CD8-positive, alpha-beta memory T cell (primary cell): ENCODE data around the gene YWHAG. TPM values are rescaled to one million over a fixed set of nuclear protein-coding genes. Genes with fewer than 3 reads are reported as not detected.
"Not testable (repeated sequence)": the region's sequence is repeated elsewhere in the genome, so short reads cannot be mapped to it uniquely, and the experiment has no call there.

Experiments used
- CTCF ChIA-PET: fragments of 350-600 bp; sonication (Branson Sonifier 250); formaldehyde crosslinking; loops from one replicate; lab custom pipeline; 2021; ENCODE audit warnings: antibody characterized with exemption; lab: Charles Lee
- POLR2A ChIA-PET: fragments of 350-600 bp; sonication (Branson Sonifier 250); formaldehyde crosslinking; loops from one replicate; lab custom pipeline; 2021; ENCODE audit warnings: antibody characterized with exemption; lab: Charles Lee
- DNase-seq, 5 donors: peaks; one replicate each; pipeline versions ENCODE4 v3.0.0 to v3.0.0-alpha.2; 2020 to 2022; ENCODE audit warnings: mixed read lengths in 1 of 5
- H3K27ac ChIP-seq: one replicate; pipeline ENCODE4 v1.7.0; 2013; ENCODE audit warnings: low read depth, mild to moderate bottlenecking, low read length, moderate library complexity
- H3K27me3 ChIP-seq: 2 replicates; pipeline ENCODE4 v1.7.0; 2013; ENCODE audit warnings: low read length, mild to moderate bottlenecking; ENCODE audit not compliant: insufficient read depth, poor library complexity, severe bottlenecking
- H3K36me3 ChIP-seq: 2 replicates; pipeline ENCODE4 v1.7.0; 2013; ENCODE audit warnings: mild to moderate bottlenecking, low read length, moderate library complexity; ENCODE audit not compliant: insufficient read depth
- H3K4me1 ChIP-seq: 2 replicates; pipeline ENCODE4 v1.7.0; 2013; ENCODE audit warnings: mild to moderate bottlenecking, low read length, moderate library complexity; ENCODE audit not compliant: insufficient read depth
- H3K4me3 ChIP-seq: 2 replicates; pipeline ENCODE4 v1.7.0; 2013; ENCODE audit warnings: mild to moderate bottlenecking, low read length
- H3K9me3 ChIP-seq: 2 replicates; pipeline ENCODE4 v1.7.0; 2013; ENCODE audit warnings: mild to moderate bottlenecking, low read length
- H3K27ac Mint-ChIP-seq, 8 donors: one replicate each; pipeline ENCODE4 v1.8.0; 2020 to 2021; ENCODE audit warnings: mixed read lengths in 8 of 8, mild to moderate bottlenecking in 6 of 8, inconsistent platforms in 3 of 8, moderate library complexity in 3 of 8
- H3K27me3 Mint-ChIP-seq, 2 donors: one replicate each; pipeline ENCODE4 v1.8.0; 2020 to 2021; ENCODE audit warnings: mixed read lengths in 2 of 2, mild to moderate bottlenecking in 1 of 2, moderate library complexity in 1 of 2
- H3K36me3 Mint-ChIP-seq, 3 donors: one replicate each; pipeline ENCODE4 v1.8.0; 2020 to 2021; ENCODE audit warnings: mixed read lengths in 3 of 3, inconsistent platforms in 1 of 3, mild to moderate bottlenecking in 1 of 3
- H3K4me1 Mint-ChIP-seq, 3 donors: one replicate each; pipeline ENCODE4 v1.8.0; 2020 to 2021; ENCODE audit warnings: mixed read lengths in 3 of 3, inconsistent platforms in 1 of 3, mild to moderate bottlenecking in 1 of 3
- H3K4me3 Mint-ChIP-seq, 7 donors: one replicate each; pipeline ENCODE4 v1.8.0; 2020 to 2021; ENCODE audit warnings: mixed read lengths in 7 of 7, mild to moderate bottlenecking in 6 of 7, moderate library complexity in 4 of 7, inconsistent platforms in 2 of 7
- H3K9me3 Mint-ChIP-seq, 5 donors: one replicate each; pipeline ENCODE4 v1.8.0; 2020 to 2022; ENCODE audit warnings: mixed read lengths in 5 of 5, mild to moderate bottlenecking in 3 of 5, moderate library complexity in 2 of 5, inconsistent platforms in 1 of 5
- polyA plus RNA-seq: library from polyadenylated mRNA; unstranded; fragments of 300-500 nt; fragmentation: Illumina TruSeq; gene quantifications from one replicate; pipeline ENCODE4 v1.2.3, GENCODE V29; 2021
- total RNA-seq, 2 experiments: library from RNA; stranded (reverse); gene quantifications; one replicate each; pipeline ENCODE4 v1.2.3, GENCODE V29; 2021

Gene YWHAG
- total and polyA plus RNA-seq, 3 experiments from 2014 or later = 2.1 to 151 (median 149) TPM

- peaks cover 4 to 9% of the 10 kb centered on the region in 2 donors for H3K27me3 Mint-ChIP-seq
- H3K9me3 Mint-ChIP-seq = no peaks in the 10 kb centered on the region
- H3K4me3 ChIP-seq = no peak overlapping the region
- CTCF ChIA-PET = interaction anchor here (0.7 to 2.9 kb wide), 23 partner anchors 8 to 115 kb away, joined by 3 to 70 read pairs (median 3); partner anchors contain the start of genes HSPB1 and YWHAG
- H3K27ac ChIP-seq = peak overlapping the region; percentile 38
- H3K4me1 Mint-ChIP-seq = peaks cover 4 to 8% (median 6%) of the 10 kb centered on the region in 3 donors
- H3K27me3 ChIP-seq = no peaks in the 10 kb centered on the region
- no peak overlapping the region for H3K4me3 Mint-ChIP-seq
- no peaks in the 10 kb centered on the region for H3K9me3 ChIP-seq
- peak overlapping the region in 2 of 8 donors; percentile 3 to 66 for H3K27ac Mint-ChIP-seq
- DNase-seq = peak; percentile 68 to 87 (median 75)
- H3K36me3 Mint-ChIP-seq = no peaks in the 10 kb centered on the region
- peaks cover 10% of the 10 kb centered on the region for H3K4me1 ChIP-seq
- POLR2A ChIA-PET = no interaction called here
- H3K36me3 ChIP-seq = no peaks in the 10 kb centered on the region
Observed at GRCh38 chr7:76291351-76292212, 67.2 kb downstream of the YWHAG start.

- DNase-seq, H3K27ac Mint-ChIP-seq, H3K4me1 Mint-ChIP-seq, H3K9me3 ChIP-seq, H3K36me3 ChIP-seq, H3K36me3 Mint-ChIP-seq, H3K27ac ChIP-seq, H3K27me3 ChIP-seq, H3K9me3 Mint-ChIP-seq, POLR2A ChIA-PET, H3K4me3 ChIP-seq, H3K27me3 Mint-ChIP-seq, H3K4me3 Mint-ChIP-seq: not testable (repeated sequence)
- CTCF ChIA-PET = interaction anchor here (0.7 to 2.9 kb wide), 18 partner anchors 8 to 112 kb away, joined by 3 to 70 read pairs (median 4); partner anchors contain the start of gene HSPB1
- H3K4me1 ChIP-seq = peaks cover 10% of the 10 kb centered on the region
Observed at GRCh38 chr7:76290847-76291350, 67.9 kb downstream of the YWHAG start.

- Mint-ChIP-seq H3K27me3 (peaks cover 22% of the 10 kb centered on the region in 2 donors), H3K36me3 (no peaks in the 10 kb centered on the region), H3K4me1 (peaks cover 13 to 20% (median 16%) of the 10 kb centered on the region in 3 donors), H3K4me3 (no peak overlapping the region), H3K27ac (no peak overlapping the region), H3K9me3 (peaks cover 0 to 2% (median 0%) of the 10 kb centered on the region in 5 donors)
- CTCF ChIA-PET = interaction anchor here (1.3 kb wide), 1 partner anchor 26 kb away, joined by 3 read pairs; no protein-coding TSS in a partner anchor
- no peaks in the 10 kb centered on the region for H3K36me3 ChIP-seq
- no peaks in the 10 kb centered on the region for H3K9me3 ChIP-seq
- peaks cover 7% of the 10 kb centered on the region for H3K27me3 ChIP-seq
- H3K4me3 ChIP-seq = no peak overlapping the region
- H3K4me1 ChIP-seq = peaks cover 12% of the 10 kb centered on the region
- no peak overlapping the region for H3K27ac ChIP-seq
- POLR2A ChIA-PET = no interaction called here
- DNase-seq = no peak
Observed at GRCh38 chr7:76286842-76287403, 71.9 kb downstream of the YWHAG start.

GRCh38 chr7:76285604-76286374 lies 73.0 kb downstream of the YWHAG start:
- Mint-ChIP-seq H3K4me1 (peaks cover 14 to 19% (median 18%) of the 10 kb centered on the region in 3 donors), H3K4me3 (peak overlapping the region in 1 of 7 donors; percentile 64), H3K36me3 (no peaks in the 10 kb centered on the region), H3K9me3 (peaks cover 0 to 2% (median 0%) of the 10 kb centered on the region in 5 donors), H3K27me3 (peaks cover 27 to 29% of the 10 kb centered on the region in 2 donors), H3K27ac (peak overlapping the region in 1 of 8 donors; percentile 66)
- no peaks in the 10 kb centered on the region for H3K36me3 ChIP-seq
- peaks cover 11% of the 10 kb centered on the region for H3K4me1 ChIP-seq
- POLR2A ChIA-PET = interaction anchor here (0.5 kb wide), 1 partner anchor 1719 kb away, joined by 3 read pairs; no protein-coding TSS in a partner anchor
- no peak for DNase-seq
- H3K27me3 ChIP-seq = peaks cover 14% of the 10 kb centered on the region
- CTCF ChIA-PET = interaction anchor here (1.3 to 2.9 kb wide), 2 partner anchors 27 to 28 kb away, joined by 3 to 12 read pairs; no protein-coding TSS in a partner anchor
- no peaks in the 10 kb centered on the region for H3K9me3 ChIP-seq
- no peak overlapping the region for H3K4me3 ChIP-seq
- H3K27ac ChIP-seq = no peak overlapping the region

- H3K36me3 ChIP-seq = no peaks in the 10 kb centered on the region
- no peak overlapping the region for H3K4me3 ChIP-seq
- no peak for DNase-seq
- no peak overlapping the region for H3K27ac ChIP-seq
- POLR2A ChIA-PET = no interaction called here
- no peaks in the 10 kb centered on the region for H3K36me3 Mint-ChIP-seq
- H3K9me3 ChIP-seq = no peaks in the 10 kb centered on the region
- H3K27me3 ChIP-seq = peaks cover 15% of the 10 kb centered on the region
- H3K9me3 Mint-ChIP-seq = peaks cover 0 to 2% (median 0%) of the 10 kb centered on the region in 5 donors
- peaks cover 11% of the 10 kb centered on the region for H3K4me1 ChIP-seq
- peak overlapping the region; percentile 11 to 86 (median 63) for H3K4me3 Mint-ChIP-seq
- CTCF ChIA-PET = interaction anchor here (0.9 to 2.9 kb wide), 6 partner anchors 8 to 31 kb away, joined by 3 to 12 read pairs (median 3); partner anchors contain the start of gene HSPB1
- H3K27me3 Mint-ChIP-seq = peaks cover 36 to 43% of the 10 kb centered on the region in 2 donors
- H3K4me1 Mint-ChIP-seq = peaks cover 14 to 24% (median 22%) of the 10 kb centered on the region in 3 donors
- no peak overlapping the region for H3K27ac Mint-ChIP-seq
Observed at GRCh38 chr7:76283254-76284159, 75.3 kb downstream of the YWHAG start.

- H3K27me3 Mint-ChIP-seq = peaks cover 36 to 46% of the 10 kb centered on the region in 2 donors
- Histone ChIP-seq H3K27ac (no peak overlapping the region), H3K4me3 (peak overlapping the region; percentile 38), H3K27me3 (peaks cover 15% of the 10 kb centered on the region), H3K9me3 (no peaks in the 10 kb centered on the region), H3K4me1 (peaks cover 11% of the 10 kb centered on the region), H3K36me3 (no peaks in the 10 kb centered on the region)
- peak overlapping the region; percentile 37 to 89 (median 74) for H3K4me3 Mint-ChIP-seq
- POLR2A ChIA-PET = no interaction called here
- DNase-seq = peak in 1 of 5 donors; percentile 21
- peak overlapping the region in 1 of 8 donors; percentile 47 for H3K27ac Mint-ChIP-seq
- peaks cover 14 to 24% (median 22%) of the 10 kb centered on the region in 3 donors for H3K4me1 Mint-ChIP-seq
- no peaks in the 10 kb centered on the region for H3K36me3 Mint-ChIP-seq
- CTCF ChIA-PET = interaction anchor here (0.9 to 2.4 kb wide), 7 partner anchors 9 to 32 kb away, joined by 3 to 7 read pairs (median 3); partner anchors contain the start of gene HSPB1
- H3K9me3 Mint-ChIP-seq = peaks cover 0 to 2% (median 0%) of the 10 kb centered on the region in 5 donors
Observed at GRCh38 chr7:76282344-76283253, 76.2 kb downstream of the YWHAG start.
